A549 treated with AZD2906 at 1 μM for 4 hours (cell line): ENCODE results near the gene MEOX1. TPM values are rescaled to one million over a fixed set of nuclear protein-coding genes. Genes with fewer than 3 reads are reported as not detected.

Source experiments
- total RNA-seq: library from RNA; stranded (reverse); fragments of 200-300 nt; extraction: Qiagen RNA extraction; gene quantifications from 5 replicates; pipeline ENCODE4 v1.2.3, GENCODE V29; 2022

MEOX1 gene
- total RNA-seq = not detected in 5 replicates

DNA sequence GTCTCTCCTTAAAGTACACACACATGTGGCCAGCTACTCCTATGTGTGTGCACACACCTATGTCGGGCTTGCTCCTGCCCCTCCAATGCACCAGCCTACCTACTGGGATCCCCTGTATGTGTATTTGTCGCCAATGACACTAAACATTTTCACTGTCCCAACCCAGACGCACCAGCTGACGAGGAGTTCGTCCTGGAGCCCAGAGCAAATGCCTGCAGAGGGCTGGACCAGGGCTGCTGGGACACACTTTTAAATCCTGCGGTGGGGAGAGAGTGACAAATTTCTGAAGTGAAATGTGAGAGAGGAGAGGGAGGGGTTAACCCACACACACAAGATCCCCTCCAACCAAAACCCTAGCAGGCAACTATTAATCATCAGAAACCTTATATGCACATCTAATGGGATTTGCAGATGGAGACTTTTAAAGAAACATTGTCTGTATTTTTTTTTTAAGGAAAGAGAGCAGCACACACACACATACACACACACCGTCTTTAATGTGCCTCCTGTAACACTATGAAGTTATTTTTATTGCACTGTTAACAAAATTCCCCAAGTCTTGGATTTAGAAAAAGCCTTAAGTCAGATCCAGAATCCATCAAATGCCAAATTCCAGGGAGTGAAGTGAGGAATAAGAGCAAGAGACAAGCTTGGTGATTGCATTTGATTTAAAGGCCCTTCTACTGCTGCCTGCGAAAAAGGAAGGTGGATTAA lies at the start of gene MEOX1:
TSS of gene MEOX1 (minus strand) at position 224 of the 714 bp plus-strand sequence. CDS start 388 bp downstream, outside the sequence.

Other genes with a start within 250 kb of the MEOX1 start
- gene DHX8, start 177.9 kb downstream of the MEOX1 start, total RNA-seq = 38.5 to 43.5 TPM (median 39.0 TPM) in 5 replicates
- 57.6 to 67.4 TPM (median 65.7 TPM) in 5 replicates for gene ETV4, start 115.6 kb downstream of the MEOX1 start, total RNA-seq
- 0.03 TPM in 1 of 5 replicates, not detected in the others for gene SOST, start 96.9 kb upstream of the MEOX1 start, total RNA-seq
- gene DUSP3, start 117.1 kb upstream of the MEOX1 start, total RNA-seq = 55.7 to 61.7 TPM (median 57.9 TPM) in 5 replicates
- 0.01 to 0.03 TPM (median 0.02 TPM) in 3 of 5 replicates, not detected in the others for gene CFAP97D1, start 118.5 kb upstream of the MEOX1 start, total RNA-seq
- gene MPP3, start 171.2 kb upstream of the MEOX1 start, total RNA-seq = 13.9 to 16.7 TPM (median 15.3 TPM) in 5 replicates
- gene CD300LG, start 185.3 kb upstream of the MEOX1 start, total RNA-seq = not detected in 5 replicates
- 1.1 to 1.8 TPM (median 1.4 TPM) in 5 replicates for gene MPP2, start 245.6 kb upstream of the MEOX1 start, total RNA-seq